Activated naive CD8-positive, alpha-beta T cell treated with anti-CD3 and anti-CD28 coated beads, Interleukin-2, amount 10 ng/mL, durations not matched to agents 7 days and 5 days (primary cell): ENCODE data around the gene BTLA. TPM values are rescaled to one million over a fixed set of nuclear protein-coding genes. Genes with fewer than 3 reads are reported as not detected.
A peak's percentile ranks its signal among the peaks of the same experiment; 100 is the strongest.
"Not testable (repeated sequence)": the region's sequence is repeated elsewhere in the genome, so short reads cannot be mapped to it uniquely, and the experiment has no call there.

ENCODE experiments used
- ATAC-seq: fragments of 150-1000 bp; cut with Tn5 transposase; one replicate; pipeline ENCODE4 v1.10.0; 2021; ENCODE audit warnings: low read depth, moderate library complexity
- POLR2A ChIA-PET: fragments of 350-600 bp; sonication (Branson Sonifier 250); formaldehyde crosslinking; loops from one replicate; lab custom pipeline; 2021; ENCODE audit warnings: antibody characterized with exemption; lab: Charles Lee
- DNase-seq: peaks from one replicate; pipeline ENCODE4 v3.0.0; 2021
- H3K27ac Mint-ChIP-seq: one replicate; pipeline ENCODE4 v1.8.0; 2022; ENCODE audit warnings: mild to moderate bottlenecking, mixed read lengths
- H3K27me3 Mint-ChIP-seq: one replicate; pipeline ENCODE4 v1.8.0; 2022; ENCODE audit warnings: mild to moderate bottlenecking, moderate library complexity, mixed read lengths
- H3K36me3 Mint-ChIP-seq: one replicate; pipeline ENCODE4 v1.8.0; 2021; ENCODE audit warnings: mild to moderate bottlenecking, mixed read lengths
- H3K4me1 Mint-ChIP-seq: one replicate; pipeline ENCODE4 v1.8.0; 2021; ENCODE audit warnings: mixed read lengths
- H3K4me3 Mint-ChIP-seq: one replicate; pipeline ENCODE4 v1.8.0; 2022; ENCODE audit warnings: mild to moderate bottlenecking, moderate library complexity, mixed read lengths
- H3K9me3 Mint-ChIP-seq: one replicate; pipeline ENCODE4 v1.8.0; 2021; ENCODE audit warnings: mixed read lengths
- total RNA-seq, 2 experiments: library from RNA; stranded (reverse); gene quantifications; one replicate each; pipeline ENCODE4 v1.2.3, GENCODE V29; 2021

BTLA gene
- total RNA-seq, 2 experiments from 2014 or later: 27.8 to 29.8 TPM

- no peak overlapping the region for H3K4me3 Mint-ChIP-seq
- H3K27me3 Mint-ChIP-seq: no peaks in the 10 kb centered on the region
- no peak overlapping the region for H3K27ac Mint-ChIP-seq
- POLR2A ChIA-PET: no interaction called here
- DNase-seq (no peak), ATAC-seq (no peak)
- H3K9me3 Mint-ChIP-seq: peaks cover 3% of the 10 kb centered on the region
- H3K4me1 Mint-ChIP-seq: peaks cover 7% of the 10 kb centered on the region
- H3K36me3 Mint-ChIP-seq: peaks cover 8% of the 10 kb centered on the region
These were observed 6.6 kb upstream of the BTLA start for GRCh38 chr3:112505907-112506306.

GRCh38 chr3:112504123-112504522 lies 4.9 kb upstream of the BTLA start:
- Mint-ChIP-seq H3K4me1 (peaks cover 20% of the 10 kb centered on the region), H3K36me3 (peaks cover 4% of the 10 kb centered on the region), H3K9me3 (peaks cover 3% of the 10 kb centered on the region), H3K27me3 (no peaks in the 10 kb centered on the region), H3K27ac (no peak overlapping the region), H3K4me3 (no peak overlapping the region)
- DNase-seq (no peak), ATAC-seq (no peak)
- POLR2A ChIA-PET: no interaction called here

- Mint-ChIP-seq H3K4me3 (no peak overlapping the region), H3K4me1 (peaks cover 20% of the 10 kb centered on the region), H3K36me3 (peaks cover 3% of the 10 kb centered on the region), H3K27ac (no peak overlapping the region), H3K9me3 (peaks cover 3% of the 10 kb centered on the region), H3K27me3 (no peaks in the 10 kb centered on the region)
- POLR2A ChIA-PET: no interaction called here
- ATAC-seq (no peak), DNase-seq (no peak)
These were observed 4.2 kb upstream of the BTLA start for GRCh38 chr3:112503304-112503972.

DNA sequence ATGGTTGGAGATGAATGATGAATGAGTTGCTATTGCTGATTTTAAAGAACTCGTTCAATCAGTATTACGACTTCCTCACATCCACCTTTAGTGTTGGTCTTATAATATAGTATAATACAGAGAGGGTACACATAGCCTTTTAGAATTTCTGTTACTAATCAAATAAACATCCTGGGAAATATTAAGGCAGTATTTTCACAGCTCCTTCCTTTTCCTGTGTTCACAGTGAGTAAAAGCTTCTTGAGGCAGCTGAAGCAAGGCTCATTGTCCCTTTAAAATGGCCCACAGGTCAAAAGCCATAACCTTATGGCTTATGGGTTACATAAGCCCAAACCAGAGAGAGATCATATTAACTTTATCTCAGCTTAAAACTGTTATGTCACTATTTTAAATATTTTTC lies 1.3 kb upstream of the BTLA start:
- no peak overlapping the region for H3K27ac Mint-ChIP-seq
- no peaks in the 10 kb centered on the region for H3K27me3 Mint-ChIP-seq
- no peaks in the 10 kb centered on the region for H3K9me3 Mint-ChIP-seq
- ATAC-seq (no peak), DNase-seq (no peak)
- H3K36me3 Mint-ChIP-seq: peaks cover 7% of the 10 kb centered on the region
- POLR2A ChIA-PET: no interaction called here
- peaks cover 32% of the 10 kb centered on the region for H3K4me1 Mint-ChIP-seq
- no peak overlapping the region for H3K4me3 Mint-ChIP-seq

DNA sequence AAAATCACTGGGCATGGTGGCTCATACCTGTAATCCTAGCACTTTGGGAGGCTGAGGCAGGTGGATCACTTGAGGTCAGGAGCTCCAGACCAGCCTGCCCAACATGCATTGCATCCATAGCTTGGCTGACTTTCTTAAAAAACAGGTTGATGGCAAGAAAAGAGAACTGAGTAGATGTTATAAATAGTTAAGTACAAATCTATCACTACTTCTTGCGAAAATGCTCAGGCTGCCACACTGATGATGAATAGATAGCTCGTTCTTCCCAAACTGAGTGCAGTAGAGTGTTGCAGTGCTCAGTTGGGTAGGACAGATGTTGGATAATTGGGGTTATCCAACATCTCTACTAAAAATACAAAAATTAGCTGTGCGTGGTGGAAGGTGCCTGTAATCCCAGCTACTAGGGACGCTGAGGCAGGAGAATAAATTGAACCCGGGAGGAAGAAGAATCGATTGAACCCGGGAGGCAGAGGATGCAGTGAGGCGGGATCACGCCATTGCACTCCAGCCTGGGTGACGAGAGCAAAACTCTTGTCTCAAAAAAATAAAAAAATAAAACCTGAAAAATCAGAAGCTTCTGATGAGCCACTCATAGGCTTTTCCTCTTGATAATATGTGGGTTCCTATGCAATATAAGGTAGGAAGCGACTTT lies 1.2 kb downstream of the BTLA start:
- DNase-seq (no peak), ATAC-seq (peak; percentile 7)
- POLR2A ChIA-PET: interaction anchor here (0.7 to 3.0 kb wide), 7 partner anchors 9 to 195 kb away, joined by 3 to 15 read pairs (median 4); partner anchors contain the start of genes ATG3 and SLC35A5
- Mint-ChIP-seq H3K4me1 (peaks cover 46% of the 10 kb centered on the region), H3K27me3 (no peaks in the 10 kb centered on the region), H3K36me3 (peaks cover 18% of the 10 kb centered on the region), H3K4me3 (peak overlapping the region; percentile 99), H3K9me3 (peaks cover 4% of the 10 kb centered on the region), H3K27ac (peak overlapping the region; percentile 95)

DNA sequence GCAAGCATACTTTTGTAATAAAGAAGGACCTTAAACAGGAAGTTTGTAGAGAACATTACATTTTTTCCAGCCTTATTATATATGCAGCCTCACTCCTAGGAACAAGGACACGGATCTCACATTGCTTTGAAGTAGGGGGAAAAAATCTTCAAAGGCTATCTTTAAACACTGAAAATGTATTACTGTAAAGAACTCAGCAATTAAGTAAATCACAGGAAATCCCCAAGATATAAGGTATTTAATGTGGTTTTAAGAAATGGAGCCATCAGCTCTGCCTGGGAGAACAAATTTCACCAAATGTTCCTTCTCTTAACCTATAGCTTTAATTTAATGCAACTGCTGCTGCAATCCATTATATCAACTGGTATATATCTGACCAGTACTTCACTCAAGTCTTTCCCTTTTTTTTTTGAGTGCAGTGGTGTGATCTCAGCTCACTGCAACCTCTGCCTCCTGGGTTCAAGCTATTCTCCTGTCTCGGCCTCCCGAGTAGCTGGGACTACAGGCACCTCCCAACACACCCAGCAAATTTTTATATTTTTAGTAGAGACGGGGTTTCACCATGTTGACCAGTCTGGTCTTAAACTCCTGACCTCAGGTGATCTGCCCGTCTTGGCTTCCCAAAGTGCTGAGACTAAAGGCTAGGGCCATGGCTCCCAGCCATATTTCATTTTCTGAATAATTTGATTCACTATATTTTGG lies 2.8 kb downstream of the BTLA start:
- H3K4me1 Mint-ChIP-seq: peaks cover 60% of the 10 kb centered on the region
- peak; percentile 9 for ATAC-seq
- DNase-seq: no peak
- peak overlapping the region; percentile 84 for H3K4me3 Mint-ChIP-seq
- H3K36me3 Mint-ChIP-seq: peaks cover 24% of the 10 kb centered on the region
- no peaks in the 10 kb centered on the region for H3K27me3 Mint-ChIP-seq
- POLR2A ChIA-PET: interaction anchor here (2.2 to 3.0 kb wide), 2 partner anchors 33 to 37 kb away, joined by 4 to 15 read pairs; no protein-coding TSS in a partner anchor
- H3K9me3 Mint-ChIP-seq: peaks cover 4% of the 10 kb centered on the region
- peak overlapping the region; percentile 77 for H3K27ac Mint-ChIP-seq

GRCh38 chr3:112494448-112494767 lies 4.9 kb downstream of the BTLA start:
- Mint-ChIP-seq H3K36me3 (peaks cover 30% of the 10 kb centered on the region), H3K27ac (peak overlapping the region; percentile 19), H3K4me1 (peaks cover 65% of the 10 kb centered on the region)
- H3K27me3 Mint-ChIP-seq, POLR2A ChIA-PET, ATAC-seq, DNase-seq, H3K4me3 Mint-ChIP-seq, H3K9me3 Mint-ChIP-seq: not testable (repeated sequence)

GRCh38 chr3:112492124-112492523 lies 7.1 kb downstream of the BTLA start:
- no peaks in the 10 kb centered on the region for H3K27me3 Mint-ChIP-seq
- H3K4me3 Mint-ChIP-seq: peak overlapping the region; percentile 23
- no peak for DNase-seq
- H3K9me3 Mint-ChIP-seq: peaks cover 4% of the 10 kb centered on the region
- POLR2A ChIA-PET: interaction anchor here (0.6 to 1.0 kb wide), 2 partner anchors 14 to 28 kb away, joined by 3 read pairs; no protein-coding TSS in a partner anchor
- no peak for ATAC-seq
- peaks cover 40% of the 10 kb centered on the region for H3K36me3 Mint-ChIP-seq
- peaks cover 63% of the 10 kb centered on the region for H3K4me1 Mint-ChIP-seq
- peak overlapping the region; percentile 55 for H3K27ac Mint-ChIP-seq

- H3K36me3 Mint-ChIP-seq: peaks cover 43% of the 10 kb centered on the region
- peak overlapping the region; percentile 51 for H3K27ac Mint-ChIP-seq
- no peak for ATAC-seq
These were observed 7.9 kb downstream of the BTLA start for GRCh38 chr3:112491373-112491772.

GRCh38 chr3:112489674-112490479 lies 9.4 kb downstream of the BTLA start:
- H3K4me3 Mint-ChIP-seq: peak overlapping the region; percentile 63
- POLR2A ChIA-PET: interaction anchor here (0.9 to 1.3 kb wide), 2 partner anchors 9 to 26 kb away, joined by 3 to 4 read pairs; partner anchors contain the start of gene BTLA
- H3K27me3 Mint-ChIP-seq: no peaks in the 10 kb centered on the region
- peak overlapping the region; percentile 69 for H3K27ac Mint-ChIP-seq
- peaks cover 4% of the 10 kb centered on the region for H3K9me3 Mint-ChIP-seq
- H3K36me3 Mint-ChIP-seq: peaks cover 41% of the 10 kb centered on the region
- no peak for DNase-seq
- H3K4me1 Mint-ChIP-seq: peaks cover 49% of the 10 kb centered on the region
- no peak for ATAC-seq

More at GRCh38 chr3:112491373-112491772, 7.9 kb downstream of the BTLA start:
- Mint-ChIP-seq H3K4me1 (peaks cover 61% of the 10 kb centered on the region), H3K27me3 (no peaks in the 10 kb centered on the region), H3K4me3 (peak overlapping the region; percentile 44), H3K9me3 (peaks cover 4% of the 10 kb centered on the region)
- no peak for DNase-seq
- POLR2A ChIA-PET: interaction anchor here (0.9 to 1.0 kb wide), 2 partner anchors 7 to 27 kb away, joined by 3 read pairs; no protein-coding TSS in a partner anchor

GRCh38 chr3:112486811-112487505 lies 12.3 kb downstream of the BTLA start:
- H3K4me3 Mint-ChIP-seq: no peak overlapping the region
- peaks cover 46% of the 10 kb centered on the region for H3K4me1 Mint-ChIP-seq
- no peaks in the 10 kb centered on the region for H3K27me3 Mint-ChIP-seq
- no peak overlapping the region for H3K27ac Mint-ChIP-seq
- DNase-seq (no peak), ATAC-seq (no peak)
- peaks cover 36% of the 10 kb centered on the region for H3K36me3 Mint-ChIP-seq
- H3K9me3 Mint-ChIP-seq: no peaks in the 10 kb centered on the region
- POLR2A ChIA-PET: no interaction called here

DNA sequence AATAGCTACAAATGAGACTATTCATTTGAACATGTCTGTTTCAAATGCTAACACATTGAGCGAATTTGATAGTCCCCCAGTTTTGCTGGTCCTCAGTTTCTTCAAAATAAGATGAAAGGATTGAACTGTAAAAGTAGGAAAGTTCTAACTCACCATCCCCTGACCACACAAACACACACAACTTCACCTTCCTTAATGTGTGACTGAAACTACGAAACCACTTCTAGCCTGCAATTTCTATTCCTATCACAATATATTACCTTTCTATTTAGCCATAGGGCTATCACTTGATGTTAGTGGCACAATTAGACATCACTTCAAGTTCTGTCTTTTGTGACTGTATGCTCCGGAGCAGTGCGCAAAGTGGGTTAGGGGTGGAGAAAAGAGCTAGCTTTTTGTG lies 14.9 kb downstream of the BTLA start:
- H3K27me3 Mint-ChIP-seq: no peaks in the 10 kb centered on the region
- H3K4me3 Mint-ChIP-seq: no peak overlapping the region
- no peak overlapping the region for H3K27ac Mint-ChIP-seq
- H3K9me3 Mint-ChIP-seq: no peaks in the 10 kb centered on the region
- H3K36me3 Mint-ChIP-seq: peaks cover 44% of the 10 kb centered on the region
- POLR2A ChIA-PET: interaction anchor here (0.6 kb wide), 1 partner anchor 47 kb away, joined by 3 read pairs; no protein-coding TSS in a partner anchor
- ATAC-seq: no peak
- peaks cover 42% of the 10 kb centered on the region for H3K4me1 Mint-ChIP-seq
- no peak for DNase-seq
